ENCODE data around the gene CCDC170. TPM values are rescaled to one million over a fixed set of nuclear protein-coding genes. Genes with fewer than 3 reads are reported as not detected.

The CCDC170 gene
- total and polyA plus RNA-seq, 9 donors = 3.8 to 19.8 (median 8.9) TPM

DNA sequence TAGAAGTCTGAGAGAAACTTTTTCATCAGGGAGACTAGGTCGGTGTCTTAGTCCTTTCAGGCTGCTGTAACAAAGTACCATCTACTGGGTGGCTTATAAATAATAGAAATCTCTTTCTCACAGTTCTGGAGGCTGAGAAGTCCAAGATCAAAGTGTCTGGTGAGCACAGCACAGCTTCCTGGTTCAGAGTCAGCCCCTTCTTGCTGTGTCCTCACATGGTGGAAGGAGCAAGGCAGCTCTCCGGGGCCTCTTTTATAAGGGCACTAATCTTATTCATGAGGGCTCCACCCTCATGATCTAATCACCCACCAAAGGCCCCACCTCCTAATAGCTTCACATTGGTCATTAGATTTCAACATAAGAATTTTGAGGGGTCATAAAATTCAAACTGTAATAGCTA, 122.8 kb downstream of the CCDC170 start:
- WGBS, 3 donors = 75 to 90% (median 81%) methylated on average over 2 of the region's 2 CpGs

DNA sequence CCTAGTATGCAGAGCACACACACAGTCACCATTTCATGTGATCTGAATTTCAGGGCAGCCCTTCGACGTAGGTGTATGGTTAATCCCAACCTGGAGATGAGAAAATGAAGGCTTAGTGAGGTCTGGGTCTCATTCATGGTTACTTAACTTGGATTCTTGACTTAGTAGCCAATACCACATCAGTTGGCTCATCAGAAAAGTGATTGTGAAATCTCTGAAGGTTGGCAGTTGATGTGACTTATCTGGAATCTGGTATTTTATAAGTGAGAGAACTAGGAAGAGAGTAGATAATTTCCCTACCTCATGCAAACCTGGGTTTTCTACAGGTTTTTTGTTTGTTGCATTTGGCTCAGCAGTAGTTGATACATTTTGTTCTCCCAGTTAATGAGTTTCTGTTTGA, 123.7 kb downstream of the CCDC170 start:
- 99 to 100% (median 100%) methylated on average over 2 of the region's 2 CpGs for WGBS, 3 donors

More for the DNA sequence above, 122.8 kb downstream of the CCDC170 start:
- Histone ChIP-seq H3K4me1 (ENCODE audit: insufficient read depth) (peaks cover 2% of the 10 kb centered on the region), H3K27ac (no peak overlapping the region), H3K9me3 (no peaks in the 10 kb centered on the region), H3K36me3 (no peaks in the 10 kb centered on the region), H3K4me3 (no peak overlapping the region), H3K27me3 (no peaks in the 10 kb centered on the region)
- no peak for DNase-seq
- TF ChIP-seq EP300 (IDR thresholded peaks at IDR 0.05) = no peak
- intact Hi-C loops (cut with DNase I) = no loop called here

DNA sequence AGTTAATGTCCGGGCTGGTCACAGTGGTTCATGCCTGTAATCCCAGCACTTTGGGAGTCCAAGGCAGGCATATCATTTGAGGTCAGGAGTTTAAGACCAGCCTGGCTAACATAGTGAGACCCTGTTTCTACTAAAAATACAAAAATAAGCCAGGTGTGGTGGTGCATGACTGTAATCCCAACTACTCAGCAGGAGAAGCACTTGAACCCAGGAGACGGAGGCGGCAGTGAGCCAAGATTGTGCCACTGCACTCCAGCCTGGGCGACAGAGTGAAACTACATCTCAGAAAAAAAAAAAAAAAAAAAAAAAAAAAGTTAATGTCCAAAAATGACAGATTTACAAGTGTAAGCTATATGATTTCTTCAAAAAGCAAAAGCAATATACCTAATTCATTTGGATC, 124.9 kb downstream of the CCDC170 start:
- Histone ChIP-seq H3K9me3 (no peaks in the 10 kb centered on the region), H3K27me3 (no peaks in the 10 kb centered on the region), H3K27ac (no peak overlapping the region), H3K4me3 (no peak overlapping the region), H3K36me3 (no peaks in the 10 kb centered on the region), H3K4me1 (ENCODE audit: insufficient read depth) (no peaks in the 10 kb centered on the region)
- DNase-seq = no peak
- intact Hi-C loops (cut with DNase I) = no loop called here
- TF ChIP-seq, protein P1, sequence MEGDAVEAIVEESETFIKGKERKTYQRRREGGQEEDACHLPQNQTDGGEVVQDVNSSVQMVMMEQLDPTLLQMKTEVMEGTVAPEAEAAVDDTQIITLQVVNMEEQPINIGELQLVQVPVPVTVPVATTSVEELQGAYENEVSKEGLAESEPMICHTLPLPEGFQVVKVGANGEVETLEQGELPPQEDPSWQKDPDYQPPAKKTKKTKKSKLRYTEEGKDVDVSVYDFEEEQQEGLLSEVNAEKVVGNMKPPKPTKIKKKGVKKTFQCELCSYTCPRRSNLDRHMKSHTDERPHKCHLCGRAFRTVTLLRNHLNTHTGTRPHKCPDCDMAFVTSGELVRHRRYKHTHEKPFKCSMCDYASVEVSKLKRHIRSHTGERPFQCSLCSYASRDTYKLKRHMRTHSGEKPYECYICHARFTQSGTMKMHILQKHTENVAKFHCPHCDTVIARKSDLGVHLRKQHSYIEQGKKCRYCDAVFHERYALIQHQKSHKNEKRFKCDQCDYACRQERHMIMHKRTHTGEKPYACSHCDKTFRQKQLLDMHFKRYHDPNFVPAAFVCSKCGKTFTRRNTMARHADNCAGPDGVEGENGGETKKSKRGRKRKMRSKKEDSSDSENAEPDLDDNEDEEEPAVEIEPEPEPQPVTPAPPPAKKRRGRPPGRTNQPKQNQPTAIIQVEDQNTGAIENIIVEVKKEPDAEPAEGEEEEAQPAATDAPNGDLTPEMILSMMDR (IDR thresholded peaks at IDR 0.05) = no peak
- TF ChIP-seq POLR2A (IDR thresholded peaks at IDR 0.05) (no peak), EP300 (IDR thresholded peaks at IDR 0.05) (no peak)
- 78 to 95% (median 94%) methylated on average over 4 of the region's 4 CpGs for WGBS, 3 donors

More for the DNA sequence above, 123.7 kb downstream of the CCDC170 start:
- no peak overlapping the region for H3K4me3 ChIP-seq
- H3K27me3 ChIP-seq = no peaks in the 10 kb centered on the region
- intact Hi-C loops (cut with DNase I) = no loop called here
- no peaks in the 10 kb centered on the region for H3K36me3 ChIP-seq
- DNase-seq = no peak
- no peak overlapping the region for H3K27ac ChIP-seq
- no peaks in the 10 kb centered on the region for H3K9me3 ChIP-seq
- H3K4me1 ChIP-seq (ENCODE audit: insufficient read depth) = no peaks in the 10 kb centered on the region
- TF ChIP-seq POLR2A (IDR thresholded peaks at IDR 0.05) = no peak
- TF ChIP-seq, protein P1 (IDR thresholded peaks at IDR 0.05) = no peak
- TF ChIP-seq EP300 (IDR thresholded peaks at IDR 0.05) = no peak

DNA sequence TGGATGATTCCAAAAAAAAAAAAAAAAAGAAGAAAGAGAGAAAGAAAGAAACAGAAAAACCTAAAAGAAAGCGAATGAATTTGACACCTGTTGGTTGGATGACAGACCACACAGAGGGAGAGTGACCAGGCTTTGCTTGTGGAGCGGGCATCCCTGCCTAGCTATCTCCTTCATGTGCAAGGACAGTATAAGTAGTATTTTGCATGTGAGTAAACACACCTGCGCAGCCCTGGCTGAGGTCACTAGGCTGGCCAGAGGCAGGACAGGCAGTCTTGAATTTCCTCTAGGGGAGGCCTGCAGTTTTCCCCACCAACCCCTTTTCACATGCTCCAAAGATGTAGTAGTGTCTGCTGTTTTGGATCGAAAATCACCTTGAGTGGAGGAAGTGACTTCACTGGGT, 126.4 kb downstream of the CCDC170 start:
- 90 to 94% (median 90%) methylated on average over 4 of the region's 4 CpGs for WGBS, 3 donors

DNA sequence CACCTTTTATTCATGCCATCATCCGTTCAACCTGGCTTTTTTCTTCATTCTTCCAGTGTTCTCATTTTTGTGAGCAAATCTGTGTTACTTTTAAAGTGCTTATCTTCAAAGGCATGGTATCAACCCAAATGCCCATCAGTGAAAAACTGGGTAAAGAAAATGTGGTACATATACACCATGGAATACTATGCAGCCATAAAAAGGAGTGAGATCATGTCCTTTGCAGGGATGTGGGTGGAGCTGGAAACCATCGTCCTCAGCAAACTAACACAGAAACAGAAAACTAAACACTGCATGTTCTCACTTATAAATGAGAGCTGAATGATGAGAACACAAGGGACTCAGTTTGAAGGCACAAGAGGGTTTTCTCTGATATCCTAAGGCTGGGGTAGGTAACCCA, 130.3 kb downstream of the CCDC170 start:
- Histone ChIP-seq H3K9me3 (no peaks in the 10 kb centered on the region), H3K4me1 (ENCODE audit: insufficient read depth) (no peaks in the 10 kb centered on the region), H3K27me3 (no peaks in the 10 kb centered on the region), H3K4me3 (no peak overlapping the region), H3K36me3 (no peaks in the 10 kb centered on the region), H3K27ac (no peak overlapping the region)
- no peak for DNase-seq
- WGBS, 3 donors = 91 to 94% (median 92%) methylated on average over 2 of the region's 2 CpGs
- intact Hi-C loops (cut with DNase I) = no loop called here
- TF ChIP-seq POLR2A (IDR thresholded peaks at IDR 0.05) (no peak), EP300 (IDR thresholded peaks at IDR 0.05) (no peak)
- TF ChIP-seq, protein P1 (IDR thresholded peaks at IDR 0.05) = no peak

More for the DNA sequence above, 126.4 kb downstream of the CCDC170 start:
- intact Hi-C loops (cut with DNase I) = no loop called here
- no peak overlapping the region for H3K27ac ChIP-seq
- H3K4me1 ChIP-seq (ENCODE audit: insufficient read depth) = no peaks in the 10 kb centered on the region
- no peaks in the 10 kb centered on the region for H3K27me3 ChIP-seq
- no peaks in the 10 kb centered on the region for H3K36me3 ChIP-seq
- DNase-seq = no peak
- no peaks in the 10 kb centered on the region for H3K9me3 ChIP-seq
- H3K4me3 ChIP-seq = no peak overlapping the region
- TF ChIP-seq, protein P1 (IDR thresholded peaks at IDR 0.05) = no peak
